Kidney tubule cell (primary cell): ENCODE measurements around the gene PSME3.
"Not testable (repeated sequence)": the region's sequence is repeated elsewhere in the genome, so short reads cannot be mapped to it uniquely, and the experiment has no call there.

ENCODE experiments used
- DNase-seq: peaks from one replicate; pipeline ENCODE4 v3.0.0-alpha.2; 2018; ENCODE audit warnings: low spot score

The PSME3 gene

DNA sequence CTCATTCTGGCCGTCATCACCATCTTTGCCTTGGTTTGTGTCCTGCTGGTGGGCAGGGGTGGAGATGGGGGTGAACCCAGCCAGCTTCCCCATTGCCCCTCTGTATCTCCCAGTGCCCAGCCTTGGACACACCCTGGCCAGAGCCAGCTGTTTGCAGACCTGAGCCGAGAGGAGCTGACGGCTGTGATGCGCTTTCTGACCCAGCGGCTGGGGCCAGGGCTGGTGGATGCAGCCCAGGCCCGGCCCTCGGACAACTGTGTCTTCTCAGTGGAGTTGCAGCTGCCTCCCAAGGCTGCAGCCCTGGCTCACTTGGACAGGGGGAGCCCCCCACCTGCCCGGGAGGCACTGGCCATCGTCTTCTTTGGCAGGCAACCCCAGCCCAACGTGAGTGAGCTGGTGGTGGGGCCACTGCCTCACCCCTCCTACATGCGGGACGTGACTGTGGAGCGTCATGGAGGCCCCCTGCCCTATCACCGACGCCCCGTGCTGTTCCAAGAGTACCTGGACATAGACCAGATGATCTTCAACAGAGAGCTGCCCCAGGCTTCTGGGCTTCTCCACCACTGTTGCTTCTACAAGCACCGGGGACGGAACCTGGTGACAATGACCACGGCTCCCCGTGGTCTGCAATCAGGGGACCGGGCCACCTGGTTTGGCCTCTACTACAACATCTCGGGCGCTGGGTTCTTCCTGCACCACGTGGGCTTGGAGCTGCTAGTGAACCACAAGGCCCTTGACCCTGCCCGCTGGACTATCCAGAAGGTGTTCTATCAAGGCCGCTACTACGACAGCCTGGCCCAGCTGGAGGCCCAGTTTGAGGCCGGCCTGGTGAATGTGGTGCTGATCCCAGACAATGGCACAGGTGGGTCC, 18.4 kb downstream of the PSME3 start:
- DNase-seq, result not testable (repeated sequence)

DNA sequence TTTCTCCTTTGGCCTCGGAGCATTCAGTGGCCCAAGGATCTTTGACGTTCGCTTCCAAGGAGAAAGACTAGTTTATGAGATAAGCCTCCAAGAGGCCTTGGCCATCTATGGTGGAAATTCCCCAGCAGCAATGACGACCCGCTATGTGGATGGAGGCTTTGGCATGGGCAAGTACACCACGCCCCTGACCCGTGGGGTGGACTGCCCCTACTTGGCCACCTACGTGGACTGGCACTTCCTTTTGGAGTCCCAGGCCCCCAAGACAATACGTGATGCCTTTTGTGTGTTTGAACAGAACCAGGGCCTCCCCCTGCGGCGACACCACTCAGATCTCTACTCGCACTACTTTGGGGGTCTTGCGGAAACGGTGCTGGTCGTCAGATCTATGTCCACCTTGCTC, 19.2 kb downstream of the PSME3 start:
- DNase-seq, result no peak

DNA sequence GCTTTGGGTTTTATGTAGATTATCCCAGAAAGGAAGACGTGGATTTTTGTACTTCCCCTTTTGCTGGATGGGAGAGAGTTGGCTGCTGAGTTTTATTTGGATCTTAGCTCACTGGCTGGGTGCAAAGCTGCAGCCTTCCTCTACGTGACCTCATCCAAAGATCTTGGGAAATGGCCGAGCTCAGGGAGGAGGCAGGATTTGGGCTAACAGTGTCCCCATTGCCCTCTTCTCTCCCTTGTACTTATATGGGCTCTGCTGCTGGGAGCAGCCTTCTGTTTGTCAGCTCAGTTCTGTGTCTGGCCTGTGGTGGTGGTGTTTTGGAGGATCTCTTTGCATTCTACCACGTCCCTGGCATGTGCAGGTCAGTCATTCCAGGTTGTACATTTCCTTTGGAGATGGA, 19.8 kb downstream of the PSME3 start:
- DNase-seq, result no peak

DNA sequence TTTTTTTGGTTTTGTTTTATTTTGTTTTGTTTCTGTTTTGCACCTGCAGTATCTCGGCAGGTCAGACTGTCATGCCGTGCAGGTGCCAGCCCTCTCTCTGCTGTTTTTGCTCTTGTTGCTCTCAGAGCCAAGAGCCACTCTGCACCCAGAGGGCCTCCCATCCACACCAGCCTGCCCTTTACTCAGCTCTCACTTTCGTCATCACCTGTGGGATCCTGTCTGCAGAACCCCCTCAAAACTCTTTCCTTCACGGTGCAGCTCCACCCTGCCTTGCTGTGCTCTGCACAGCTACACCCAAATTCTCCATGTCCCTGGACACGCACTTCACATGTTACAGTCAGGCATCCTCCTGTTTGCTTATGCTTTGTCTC, 20.4 kb downstream of the PSME3 start:
- DNase-seq, result no peak

DNA sequence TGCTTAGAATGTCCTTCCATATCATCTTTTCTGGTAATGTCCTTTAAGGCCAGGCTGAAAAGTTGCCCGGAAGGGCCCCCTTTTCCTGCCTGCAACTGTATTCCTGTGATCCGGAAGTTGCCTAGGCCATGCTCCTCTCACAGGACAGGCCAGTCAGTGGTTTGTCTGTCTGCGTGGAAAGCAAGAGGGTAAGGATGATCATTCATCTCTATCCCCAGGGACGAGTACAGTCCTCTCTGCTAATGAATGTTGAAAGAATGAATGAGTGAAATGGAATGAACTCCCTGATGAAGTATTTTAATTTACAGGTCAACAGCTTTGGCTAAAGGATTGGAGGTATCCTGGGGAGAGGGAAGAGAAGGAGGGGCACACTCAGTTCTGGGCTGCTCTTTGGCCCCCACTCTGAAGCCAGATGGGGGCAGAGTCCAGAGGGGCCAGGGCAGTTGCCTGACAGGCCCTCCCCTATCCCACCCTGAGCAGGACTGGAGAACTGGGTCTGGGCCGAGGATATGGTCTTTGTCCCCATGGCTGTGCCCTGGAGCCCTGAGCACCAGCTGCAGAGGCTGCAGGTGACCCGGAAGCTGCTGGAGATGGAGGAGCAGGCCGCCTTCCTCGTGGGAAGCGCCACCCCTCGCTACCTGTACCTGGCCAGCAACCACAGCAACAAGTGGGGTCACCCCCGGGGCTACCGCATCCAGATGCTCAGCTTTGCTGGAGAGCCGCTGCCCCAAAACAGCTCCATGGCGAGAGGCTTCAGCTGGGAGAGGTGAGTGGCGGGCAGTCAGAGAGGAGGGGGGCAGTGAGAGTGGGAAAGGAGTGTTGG, 21.0 kb downstream of the PSME3 start:
- DNase-seq, result no peak

DNA sequence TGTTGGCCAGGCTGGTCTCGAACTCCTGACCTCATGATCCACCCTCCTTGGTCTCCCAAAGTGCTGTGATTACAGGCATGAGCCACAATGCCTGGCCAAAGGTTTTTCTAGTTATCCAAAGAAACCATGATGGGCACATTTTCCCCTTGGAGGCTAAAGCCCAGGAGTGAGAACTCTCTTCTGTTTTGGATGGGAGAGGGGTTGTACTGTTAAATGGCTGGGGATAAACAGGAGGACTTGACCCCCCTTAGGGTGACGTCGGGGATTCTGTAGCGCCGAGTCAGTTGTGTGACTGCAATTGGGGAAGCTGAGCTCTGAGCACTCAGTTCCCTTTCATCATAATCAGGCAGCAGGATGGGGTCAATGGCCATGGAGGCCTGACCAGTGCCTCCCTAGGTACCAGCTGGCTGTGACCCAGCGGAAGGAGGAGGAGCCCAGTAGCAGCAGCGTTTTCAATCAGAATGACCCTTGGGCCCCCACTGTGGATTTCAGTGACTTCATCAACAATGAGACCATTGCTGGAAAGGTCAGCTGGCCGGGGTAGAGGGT, 21.9 kb downstream of the PSME3 start:
- DNase-seq, result no peak

DNA sequence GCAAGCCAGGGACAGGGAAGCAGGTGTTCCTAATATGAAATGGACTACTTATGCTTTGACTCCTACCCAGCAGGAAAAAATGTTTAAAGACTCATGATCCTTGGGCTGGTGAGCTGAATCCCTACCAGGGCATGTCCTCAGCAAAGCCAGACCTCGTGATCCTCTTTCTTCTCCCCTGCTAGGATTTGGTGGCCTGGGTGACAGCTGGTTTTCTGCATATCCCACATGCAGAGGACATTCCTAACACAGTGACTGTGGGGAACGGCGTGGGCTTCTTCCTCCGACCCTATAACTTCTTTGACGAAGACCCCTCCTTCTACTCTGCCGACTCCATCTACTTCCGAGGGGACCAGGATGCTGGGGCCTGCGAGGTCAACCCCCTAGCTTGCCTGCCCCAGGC, 22.9 kb downstream of the PSME3 start:
- not testable (repeated sequence) for DNase-seq

DNA sequence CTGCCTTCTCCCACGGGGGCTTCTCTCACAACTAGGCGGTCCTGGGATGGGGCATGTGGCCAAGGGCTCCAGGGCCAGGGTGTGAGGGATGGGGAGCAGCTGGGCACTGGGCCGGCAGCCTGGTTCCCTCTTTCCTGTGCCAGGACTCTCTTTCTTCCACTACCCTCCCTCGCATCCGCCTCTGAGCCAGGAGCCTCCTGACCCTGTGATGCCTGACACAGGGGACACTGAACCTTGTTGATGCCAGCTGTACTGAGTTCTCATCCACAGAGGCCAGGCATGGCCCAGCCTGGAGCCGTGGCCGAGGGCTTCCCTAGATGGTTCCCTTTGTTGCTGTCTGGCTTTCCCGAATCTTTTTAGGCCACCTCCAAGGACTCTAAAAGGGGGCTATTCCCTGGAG, 23.3 kb downstream of the PSME3 start:
- not testable (repeated sequence) for DNase-seq

DNA sequence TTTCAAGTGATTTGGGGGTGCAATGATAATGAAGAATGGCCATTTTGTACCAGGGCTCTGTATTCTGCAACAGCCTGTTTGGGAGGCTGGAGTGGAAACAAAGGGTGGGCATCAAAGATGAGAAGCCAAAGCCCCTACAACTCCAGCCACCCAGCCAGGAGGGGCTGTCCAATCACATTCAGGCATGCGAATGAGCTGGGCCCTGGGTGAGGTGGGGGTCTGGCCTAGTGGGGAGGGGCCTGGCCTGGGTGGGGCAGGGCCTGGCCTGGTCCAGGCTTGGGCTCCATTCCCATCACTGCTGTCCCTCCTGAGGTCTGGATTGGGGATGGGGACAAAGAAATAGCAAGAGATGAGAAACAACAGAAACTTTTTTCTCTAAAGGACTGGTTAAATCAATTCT, 24.2 kb downstream of the PSME3 start:
- DNase-seq, result no peak

DNA sequence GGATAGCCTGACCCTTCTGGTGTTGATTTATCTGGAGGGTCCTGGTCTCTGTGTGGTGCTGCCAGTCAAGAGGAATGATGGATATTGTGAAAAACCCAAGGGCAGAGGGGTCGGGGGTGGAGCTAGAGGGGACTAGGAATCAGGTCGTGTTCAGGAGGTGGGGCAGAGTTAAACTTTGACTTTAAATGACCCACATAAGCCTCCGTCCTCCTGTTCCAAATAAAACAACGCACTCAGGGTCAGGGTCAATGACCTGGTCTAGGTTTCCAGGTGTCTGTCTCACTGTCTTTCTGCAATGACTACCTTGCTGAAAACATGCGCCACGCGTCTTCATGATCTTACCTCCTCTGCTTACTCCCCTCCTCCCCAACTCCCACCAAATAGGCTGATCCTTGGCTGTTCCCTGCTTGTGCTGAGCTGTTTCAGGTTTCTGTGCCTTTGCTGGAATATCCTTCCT, 32.5 kb downstream of the PSME3 start:
- no peak for DNase-seq

DNA sequence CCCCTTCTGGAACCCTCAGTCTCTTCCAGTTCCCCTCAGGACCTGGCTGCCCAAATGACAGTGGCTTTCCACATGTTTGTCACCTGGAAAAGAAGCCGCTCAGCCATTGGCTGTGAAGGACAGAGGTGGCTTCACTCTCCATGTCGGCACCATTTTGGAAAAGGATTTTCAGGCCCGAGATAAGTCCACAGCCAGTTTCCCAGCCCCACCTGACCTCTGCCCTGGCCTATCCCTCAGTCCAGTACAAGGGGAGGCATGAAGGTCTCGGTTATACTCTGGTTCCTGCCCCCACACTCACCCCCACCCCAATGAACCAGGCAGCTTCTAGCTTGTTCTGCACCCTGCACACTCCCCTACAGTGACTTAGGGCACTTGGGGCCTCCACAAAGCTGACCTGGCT, 33.0 kb downstream of the PSME3 start:
- no peak for DNase-seq

DNA sequence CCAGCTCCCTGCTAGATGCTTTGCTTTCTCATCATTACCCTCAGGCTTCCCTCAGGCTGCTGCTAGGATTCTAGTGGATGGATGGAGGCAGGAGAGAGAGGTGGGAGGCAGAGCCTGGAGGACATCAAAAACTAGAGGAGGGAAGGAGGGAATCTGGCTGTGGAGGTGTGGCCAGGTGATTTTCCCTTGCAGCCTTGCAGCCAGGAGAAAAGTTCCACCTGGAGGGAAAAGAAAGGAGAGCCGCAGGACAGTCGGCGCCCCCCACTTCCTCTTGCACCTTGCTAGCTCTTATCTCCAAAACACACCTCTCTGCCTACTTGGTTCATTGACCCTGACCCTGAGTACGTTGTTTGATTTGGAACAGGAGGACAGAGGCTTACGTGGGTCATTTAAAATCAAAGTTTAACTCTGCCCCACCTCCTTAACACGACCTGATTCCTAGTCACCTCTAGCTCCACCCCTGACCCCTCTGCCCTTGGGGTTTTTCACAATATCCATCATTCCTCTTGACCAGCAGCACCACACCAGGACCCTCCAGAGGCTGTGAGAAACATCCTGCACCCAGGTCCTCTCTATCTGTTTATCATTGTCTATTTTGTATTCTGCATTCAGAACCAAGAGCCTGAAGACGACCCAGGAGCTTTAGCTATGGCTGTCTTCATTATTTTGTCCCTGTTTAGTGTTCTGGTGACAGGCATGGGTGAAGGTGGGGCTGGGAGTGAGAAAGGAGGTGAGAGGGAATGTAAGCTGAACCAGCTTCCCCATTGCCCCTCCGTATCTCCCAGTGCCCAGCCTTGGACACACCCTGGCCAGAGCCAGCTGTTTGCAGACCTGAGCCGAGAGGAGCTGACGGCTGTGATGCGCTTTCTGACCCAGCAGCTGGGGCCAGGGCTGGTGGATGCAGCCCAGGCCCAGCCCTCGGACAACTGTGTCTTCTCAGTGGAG, 33.7 kb downstream of the PSME3 start:
- DNase-seq, result no peak

DNA sequence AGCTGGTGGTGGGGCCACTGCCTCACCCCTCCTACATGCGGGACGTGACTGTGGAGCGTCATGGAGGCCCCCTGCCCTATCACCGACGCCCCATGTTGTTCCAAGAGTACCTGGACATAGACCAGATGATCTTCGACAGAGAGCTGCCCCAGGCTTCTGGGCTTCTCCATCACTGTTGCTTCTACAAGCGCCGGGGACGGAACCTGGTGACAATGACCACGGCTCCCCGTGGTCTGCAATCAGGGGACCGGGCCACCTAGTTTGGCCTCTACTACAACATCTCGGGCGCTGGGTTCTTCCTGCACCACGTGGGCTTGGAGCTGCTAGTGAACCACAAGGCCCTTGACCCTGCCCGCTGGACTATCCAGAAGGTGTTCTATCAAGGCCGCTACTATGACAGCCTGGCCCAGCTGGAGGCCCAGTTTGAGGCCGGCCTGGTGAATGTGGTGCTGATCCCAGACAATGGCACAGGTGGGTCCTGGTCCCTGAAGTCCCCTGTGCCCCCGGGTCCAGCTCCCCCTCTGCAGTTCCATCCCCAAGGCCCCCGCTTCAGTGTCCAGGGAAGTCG, 34.6 kb downstream of the PSME3 start:
- not testable (repeated sequence) for DNase-seq

DNA sequence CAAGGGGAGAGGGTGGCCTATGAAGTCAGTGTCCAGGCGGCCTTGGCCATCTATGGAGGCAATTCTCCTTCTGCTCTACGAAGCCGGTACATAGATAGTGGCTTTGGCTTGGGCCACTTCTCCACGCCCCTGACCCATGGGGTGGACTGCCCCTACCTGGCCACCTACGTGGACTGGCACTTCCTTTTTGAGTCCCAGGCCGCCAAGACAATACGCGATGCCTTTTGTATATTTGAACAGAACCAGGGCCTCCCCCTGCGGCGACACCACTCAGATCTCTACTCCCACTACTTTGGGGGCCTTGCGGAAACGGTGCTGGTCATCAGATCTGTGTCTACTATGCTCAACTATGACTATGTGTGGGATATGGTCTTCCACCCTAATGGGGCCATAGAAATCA, 35.1 kb downstream of the PSME3 start:
- DNase-seq, result no peak

DNA sequence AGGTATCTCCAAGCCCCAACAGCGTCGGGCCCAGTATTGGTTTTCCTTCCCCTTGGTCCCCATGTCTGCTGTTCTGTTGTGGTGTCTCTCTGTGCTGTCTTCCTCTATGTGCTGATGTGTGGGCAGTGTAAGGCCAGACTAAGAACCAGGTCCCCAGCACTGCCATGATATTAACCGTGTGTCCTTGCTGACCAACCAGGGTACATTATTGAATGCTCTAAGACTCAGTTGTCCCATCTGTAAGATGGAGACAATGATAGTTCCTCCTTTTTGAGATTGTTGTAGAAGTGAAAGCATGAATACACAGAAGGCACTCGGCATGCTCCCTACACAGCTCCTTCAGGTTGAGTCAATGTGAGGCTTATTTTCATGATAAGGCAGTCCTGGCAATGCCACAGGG, 38.5 kb downstream of the PSME3 start:
- no peak for DNase-seq

DNA sequence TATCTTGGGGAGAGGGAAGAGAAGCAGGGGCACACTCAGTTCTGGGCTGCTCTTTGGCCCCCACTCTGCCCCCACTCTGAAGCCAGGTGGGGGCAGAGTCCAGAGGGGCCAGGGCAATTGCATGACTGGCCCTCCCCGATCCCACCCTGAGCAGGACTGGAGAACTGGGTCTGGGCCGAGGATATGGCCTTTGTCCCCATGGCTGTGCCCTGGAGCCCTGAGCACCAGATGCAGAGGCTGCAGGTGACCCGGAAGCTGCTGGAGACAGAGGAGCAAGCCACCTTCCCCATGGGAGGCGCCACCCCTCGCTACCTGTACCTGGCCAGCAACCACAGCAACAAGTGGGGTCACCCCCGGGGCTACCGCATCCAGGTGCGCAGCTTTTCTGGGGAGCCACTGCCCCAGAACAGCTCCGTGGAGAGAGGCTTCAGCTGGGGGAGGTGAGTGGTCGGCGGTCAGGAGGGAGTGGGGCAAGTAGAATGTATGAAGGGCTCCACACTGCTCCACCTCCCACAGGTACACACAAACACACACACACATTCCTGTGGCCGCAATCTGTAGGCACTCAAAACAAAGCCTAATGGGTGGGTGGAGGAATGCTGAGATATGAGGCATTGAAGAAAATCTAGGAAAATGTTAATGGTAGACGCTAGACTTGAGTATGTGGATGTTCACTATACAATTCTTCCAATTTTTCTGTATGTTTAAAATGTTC, 39.2 kb downstream of the PSME3 start:
- no peak for DNase-seq

DNA sequence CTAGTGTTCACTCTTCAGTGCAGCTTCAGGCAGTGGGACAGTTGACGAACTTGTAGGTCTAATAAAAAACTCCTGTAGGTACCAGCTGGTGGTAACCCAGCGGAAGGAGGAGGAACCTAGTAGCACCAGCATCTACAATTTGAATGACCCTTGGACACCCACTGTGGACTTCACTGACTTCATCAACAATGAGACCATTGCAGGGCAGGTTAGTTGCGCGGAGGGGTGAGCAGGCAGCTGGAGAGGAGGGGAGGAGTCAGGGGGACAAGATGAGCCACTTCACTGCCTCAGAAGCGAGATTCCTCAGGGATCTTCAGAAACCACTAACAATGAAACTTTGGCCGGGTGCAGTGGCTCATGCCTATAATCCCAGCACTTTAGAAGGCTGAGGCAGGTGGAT, 40.1 kb downstream of the PSME3 start:
- DNase-seq, result no peak

DNA sequence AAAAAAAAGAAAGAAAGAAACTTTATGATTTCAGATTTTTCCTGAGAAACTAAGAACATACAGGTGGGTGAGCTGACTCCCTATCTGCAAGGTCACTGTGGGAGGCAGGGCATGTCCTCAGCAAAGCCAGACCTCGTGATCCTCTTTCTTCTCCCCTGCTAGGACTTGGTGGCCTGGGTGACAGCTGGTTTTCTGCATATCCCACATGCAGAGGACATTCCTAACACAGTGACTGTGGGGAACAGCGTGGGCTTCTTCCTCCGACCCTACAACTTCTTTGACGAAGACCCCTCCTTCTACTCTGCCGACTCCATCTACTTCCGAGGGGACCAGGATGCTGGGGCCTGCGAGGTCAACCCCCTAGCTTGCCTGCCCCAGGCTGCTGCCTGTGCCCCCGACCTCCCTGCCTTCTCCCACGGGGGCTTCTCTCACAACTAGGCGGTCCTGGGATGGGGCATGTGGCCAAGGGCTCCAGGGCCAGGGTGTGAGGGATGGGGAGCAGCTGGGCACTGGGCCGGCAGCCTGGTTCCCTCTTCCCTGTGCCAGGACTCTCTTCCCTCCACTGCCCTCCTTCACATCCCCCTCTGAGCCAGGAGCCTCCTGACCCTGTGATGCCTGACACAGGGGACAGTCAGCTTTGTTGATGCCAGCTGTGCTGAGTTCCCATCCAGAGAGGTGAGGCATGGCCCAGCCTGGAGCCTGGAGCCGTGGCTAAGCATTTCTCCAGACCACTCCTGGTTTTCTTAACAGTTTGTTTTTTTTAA, 40.9 kb downstream of the PSME3 start:
- not testable (repeated sequence) for DNase-seq

DNA sequence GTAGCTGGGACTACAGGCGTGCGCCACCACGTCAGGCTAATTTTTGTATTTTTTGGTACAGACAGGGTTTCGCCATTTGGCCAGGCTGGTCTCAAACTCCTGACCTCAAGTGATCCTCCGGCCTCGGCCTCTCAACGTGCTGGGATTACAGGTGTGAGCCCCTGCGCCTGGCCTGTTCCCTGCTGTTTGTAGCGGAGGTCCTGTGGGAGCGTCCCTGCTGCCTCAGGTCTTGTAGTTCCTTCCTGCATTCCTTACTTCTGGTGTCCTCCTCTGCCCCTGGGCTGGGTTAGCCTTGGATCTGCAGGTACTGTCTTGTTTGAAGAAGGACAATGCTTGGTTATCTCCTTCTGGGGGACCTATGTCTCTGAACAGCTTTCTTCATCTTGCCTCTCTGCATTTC, 43.8 kb downstream of the PSME3 start:
- no peak for DNase-seq
